ENCODE data around the gene SMPD2. TPM values are rescaled to one million over a fixed set of nuclear protein-coding genes. Genes with fewer than 3 reads are reported as not detected.

The SMPD2 gene
- total and polyA plus RNA-seq, 2 donors (not counting 1 experiment from before 2014, with no cell fraction given), result 35.7 to 43.9 TPM

DNA sequence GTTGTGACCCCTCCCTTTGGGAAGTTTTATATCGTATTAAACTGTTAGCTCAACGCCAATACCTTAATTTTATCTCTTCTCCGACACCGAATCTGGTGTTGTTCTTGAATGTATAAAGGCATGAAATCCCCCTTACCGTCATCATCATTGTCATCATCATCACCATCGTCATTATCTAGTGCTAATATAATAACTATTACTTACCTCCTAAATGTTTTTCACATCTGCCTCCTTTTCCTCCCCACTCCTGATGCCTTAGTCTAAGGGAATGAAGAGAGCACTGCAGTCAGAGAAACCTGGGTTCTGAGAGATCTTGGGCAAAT, 43.2 kb downstream of the SMPD2 start:
- ATAC-seq (ENCODE audit: low read depth) (peak; percentile 1), DNase-seq (no peak)
- Histone ChIP-seq H3K9ac (ENCODE audit: low read length) (peak overlapping the region; percentile 68), H3K79me2 (ENCODE audit: control insufficient read depth, insufficient read depth, low read length) (peaks cover 43% of the 10 kb centered on the region), H4K20me1 (ENCODE audit: control insufficient read depth, insufficient read depth, low read length, poor library complexity, severe bottlenecking) (no peaks in the 10 kb centered on the region), H2AFZ (ENCODE audit: insufficient read depth, low read depth, low read length, poor library complexity, severe bottlenecking) (peak overlapping the region; percentile 78), H3K4me2 (replicated peaks; ENCODE audit: low read depth, low read length, poor library complexity, severe bottlenecking) (peak overlapping the region; percentile 79), H3K36me3 (replicated peaks in 1 of 2; ENCODE audit: control extremely low read depth in 1 of 2, control insufficient read depth in 1 of 2, extremely low read depth in 1 of 2, insufficient read depth in 2 of 2, low read length in 1 of 2) (peaks cover 6 to 18% of the 10 kb centered on the region in 2 experiments), H3K4me1 (ENCODE audit: control insufficient read depth in 2 of 2, insufficient read depth in 2 of 2, low read length in 2 of 2) (peaks cover 34 to 51% of the 10 kb centered on the region in 2 donors), H3K9me3 (ENCODE audit: control extremely low read depth in 1 of 3, control insufficient read depth in 2 of 3, insufficient read depth in 1 of 3, low read length in 2 of 3) (no peaks in the 10 kb centered on the region), H3K27ac (ENCODE audit: low read length in 2 of 2) (peak overlapping the region; percentile 65 to 79), H3K27me3 (replicated peaks in 1 of 4; ENCODE audit: control extremely low read depth in 1 of 4, control insufficient read depth in 3 of 4, insufficient read depth in 4 of 4, low read length in 3 of 4) (no peaks in the 10 kb centered on the region), H3K4me3 (ENCODE audit: control extremely low read depth in 1 of 5, extremely low read depth in 1 of 5, insufficient read depth in 1 of 5, low read depth in 2 of 5, low read length in 4 of 5) (peak overlapping the region; percentile 43 to 65 (median 59))
- Mint-ChIP-seq H3K4me3 (peak overlapping the region; percentile 90), H3K27me3 (no peaks in the 10 kb centered on the region), H3K27ac (peak overlapping the region; percentile 85), H3K4me1 (peaks cover 45% of the 10 kb centered on the region), H3K9me3 (ENCODE audit: insufficient read depth) (no peaks in the 10 kb centered on the region)
- ChIA-PET POLR2A (interaction anchor here (1.6 kb wide), 1 partner anchor 27 kb away, joined by 3 read pairs; no protein-coding TSS in a partner anchor), CTCF (no interaction called here)
- no peak for TF ChIP-seq EZH2 (IDR thresholded peaks at IDR 0.05; ENCODE audit: borderline replicate concordance, insufficient read depth, low read depth, low read length, poor library complexity, severe bottlenecking)
- TF ChIP-seq, protein P1, sequence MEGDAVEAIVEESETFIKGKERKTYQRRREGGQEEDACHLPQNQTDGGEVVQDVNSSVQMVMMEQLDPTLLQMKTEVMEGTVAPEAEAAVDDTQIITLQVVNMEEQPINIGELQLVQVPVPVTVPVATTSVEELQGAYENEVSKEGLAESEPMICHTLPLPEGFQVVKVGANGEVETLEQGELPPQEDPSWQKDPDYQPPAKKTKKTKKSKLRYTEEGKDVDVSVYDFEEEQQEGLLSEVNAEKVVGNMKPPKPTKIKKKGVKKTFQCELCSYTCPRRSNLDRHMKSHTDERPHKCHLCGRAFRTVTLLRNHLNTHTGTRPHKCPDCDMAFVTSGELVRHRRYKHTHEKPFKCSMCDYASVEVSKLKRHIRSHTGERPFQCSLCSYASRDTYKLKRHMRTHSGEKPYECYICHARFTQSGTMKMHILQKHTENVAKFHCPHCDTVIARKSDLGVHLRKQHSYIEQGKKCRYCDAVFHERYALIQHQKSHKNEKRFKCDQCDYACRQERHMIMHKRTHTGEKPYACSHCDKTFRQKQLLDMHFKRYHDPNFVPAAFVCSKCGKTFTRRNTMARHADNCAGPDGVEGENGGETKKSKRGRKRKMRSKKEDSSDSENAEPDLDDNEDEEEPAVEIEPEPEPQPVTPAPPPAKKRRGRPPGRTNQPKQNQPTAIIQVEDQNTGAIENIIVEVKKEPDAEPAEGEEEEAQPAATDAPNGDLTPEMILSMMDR (IDR thresholded peaks at IDR 0.05), result no peak
- intact Hi-C loops (cut with micrococcal nuclease), result loop anchor here (1.0 to 10.0 kb wide), 7 partner anchors 28 to 1331 kb away; partner anchors contain the start of genes AK9, CDC40, CDK19 and CEP57L1
- WGBS (ENCODE audit: insufficient coverage), result no CpG with 5 or more reads among the region's 6 CpGs

DNA sequence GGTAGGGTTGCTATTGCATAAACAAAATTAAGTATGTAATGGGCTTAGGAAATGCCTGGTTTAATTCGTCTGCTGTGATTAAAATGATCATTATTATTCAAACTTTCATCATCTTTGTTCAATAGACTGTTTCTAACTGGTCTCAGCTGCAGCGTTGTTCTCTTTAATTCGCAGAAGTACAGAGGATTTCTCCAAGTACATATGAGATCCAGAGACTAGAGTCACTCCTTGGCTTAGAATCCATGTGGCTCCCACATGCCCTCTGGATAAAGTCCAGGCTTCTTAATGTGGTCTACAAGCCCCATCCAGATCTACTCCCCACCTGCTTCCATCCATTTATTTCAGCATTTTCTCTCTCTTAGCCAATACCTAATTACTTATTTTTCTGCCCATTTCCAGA, 43.6 kb downstream of the SMPD2 start:
- TF ChIP-seq, protein P1 (IDR thresholded peaks at IDR 0.05), result no peak
- no peak for TF ChIP-seq EZH2 (IDR thresholded peaks at IDR 0.05; ENCODE audit: borderline replicate concordance, insufficient read depth, low read depth, low read length, poor library complexity, severe bottlenecking)
- peaks cover 6 to 18% of the 10 kb centered on the region in 2 experiments for H3K36me3 ChIP-seq (replicated peaks in 1 of 2; ENCODE audit: control extremely low read depth in 1 of 2, control insufficient read depth in 1 of 2, extremely low read depth in 1 of 2, insufficient read depth in 2 of 2, low read length in 1 of 2)
- H3K79me2 ChIP-seq (ENCODE audit: control insufficient read depth, insufficient read depth, low read length), result peaks cover 38% of the 10 kb centered on the region
- ATAC-seq (ENCODE audit: low read depth) (no peak), DNase-seq (peak; percentile 26)
- WGBS (ENCODE audit: insufficient coverage), result 94% methylated on average over 2 of the region's 3 CpGs
- H3K27me3 ChIP-seq (replicated peaks in 1 of 4; ENCODE audit: control extremely low read depth in 1 of 4, control insufficient read depth in 3 of 4, insufficient read depth in 4 of 4, low read length in 3 of 4), result no peaks in the 10 kb centered on the region
- H3K4me3 Mint-ChIP-seq, result peak overlapping the region; percentile 90
- peak overlapping the region; percentile 85 for H3K27ac Mint-ChIP-seq
- H3K4me3 ChIP-seq (ENCODE audit: control extremely low read depth in 1 of 5, extremely low read depth in 1 of 5, insufficient read depth in 1 of 5, low read depth in 2 of 5, low read length in 4 of 5), result peak overlapping the region in 2 of 5 experiments; percentile 65
- peaks cover 31 to 47% of the 10 kb centered on the region in 2 donors for H3K4me1 ChIP-seq (ENCODE audit: control insufficient read depth in 2 of 2, insufficient read depth in 2 of 2, low read length in 2 of 2)
- H4K20me1 ChIP-seq (ENCODE audit: control insufficient read depth, insufficient read depth, low read length, poor library complexity, severe bottlenecking), result no peaks in the 10 kb centered on the region
- CTCF ChIA-PET, result interaction anchor here (1.2 to 1.5 kb wide), 2 partner anchors 43 to 556 kb away, joined by 3 to 4 read pairs; no protein-coding TSS in a partner anchor
- POLR2A ChIA-PET, result interaction anchor here (1.6 kb wide), 1 partner anchor 28 kb away, joined by 3 read pairs; no protein-coding TSS in a partner anchor
- no peaks in the 10 kb centered on the region for H3K9me3 ChIP-seq (ENCODE audit: control extremely low read depth in 1 of 3, control insufficient read depth in 2 of 3, insufficient read depth in 1 of 3, low read length in 2 of 3)
- no peaks in the 10 kb centered on the region for H3K9me3 Mint-ChIP-seq (ENCODE audit: insufficient read depth)
- peak overlapping the region; percentile 68 for H3K9ac ChIP-seq (ENCODE audit: low read length)
- intact Hi-C loops (cut with micrococcal nuclease), result loop anchor here (5.0 to 10.0 kb wide), 2 partner anchors 698 to 1331 kb away; partner anchors contain the start of genes CDC40 and CDK19
- H3K27ac ChIP-seq (ENCODE audit: low read length in 2 of 2), result peak overlapping the region; percentile 65 to 79
- H3K27me3 Mint-ChIP-seq, result no peaks in the 10 kb centered on the region
- peaks cover 40% of the 10 kb centered on the region for H3K4me1 Mint-ChIP-seq
- peak overlapping the region; percentile 78 for H2AFZ ChIP-seq (ENCODE audit: insufficient read depth, low read depth, low read length, poor library complexity, severe bottlenecking)
- peak overlapping the region; percentile 79 for H3K4me2 ChIP-seq (replicated peaks; ENCODE audit: low read depth, low read length, poor library complexity, severe bottlenecking)
